ENCODE data around the gene C10orf90.

- no peak for TF ChIP-seq CREB5 (CRISPR knock-in tag; IDR thresholded peaks at IDR 0.05; ENCODE audit: low read depth)
- TF ChIP-seq GLIS3 (CRISPR knock-in tag; IDR thresholded peaks at IDR 0.05) = no peak
- no peak for TF ChIP-seq TCF4 (CRISPR knock-in tag; IDR thresholded peaks at IDR 0.05; ENCODE audit: borderline replicate concordance)
- TF ChIP-seq ZC3H10 (CRISPR knock-in tag; IDR thresholded peaks at IDR 0.05) = no peak
- no peak for TF ChIP-seq RARB (CRISPR knock-in tag; IDR thresholded peaks at IDR 0.05)
- TF ChIP-seq CSDC2 (CRISPR knock-in tag; IDR thresholded peaks at IDR 0.05) = no peak
- no peak for TF ChIP-seq PPARA (CRISPR knock-in tag; IDR thresholded peaks at IDR 0.05; ENCODE audit: borderline replicate concordance)
These were observed 15.8 kb upstream of the C10orf90 start for GRCh38 chr10:126686268-126686667.
